Measurements from ENCODE around the gene PDIK1L. TPM values are rescaled to one million over a fixed set of nuclear protein-coding genes. Genes with fewer than 3 reads are reported as not detected.

PDIK1L gene
- total and polyA plus RNA-seq, 9 of the 15 experiments (the other 6 are each of a cell fraction or from before 2014, with no cell fraction given): 12.8 to 30.2 (median 21.5) TPM

DNA sequence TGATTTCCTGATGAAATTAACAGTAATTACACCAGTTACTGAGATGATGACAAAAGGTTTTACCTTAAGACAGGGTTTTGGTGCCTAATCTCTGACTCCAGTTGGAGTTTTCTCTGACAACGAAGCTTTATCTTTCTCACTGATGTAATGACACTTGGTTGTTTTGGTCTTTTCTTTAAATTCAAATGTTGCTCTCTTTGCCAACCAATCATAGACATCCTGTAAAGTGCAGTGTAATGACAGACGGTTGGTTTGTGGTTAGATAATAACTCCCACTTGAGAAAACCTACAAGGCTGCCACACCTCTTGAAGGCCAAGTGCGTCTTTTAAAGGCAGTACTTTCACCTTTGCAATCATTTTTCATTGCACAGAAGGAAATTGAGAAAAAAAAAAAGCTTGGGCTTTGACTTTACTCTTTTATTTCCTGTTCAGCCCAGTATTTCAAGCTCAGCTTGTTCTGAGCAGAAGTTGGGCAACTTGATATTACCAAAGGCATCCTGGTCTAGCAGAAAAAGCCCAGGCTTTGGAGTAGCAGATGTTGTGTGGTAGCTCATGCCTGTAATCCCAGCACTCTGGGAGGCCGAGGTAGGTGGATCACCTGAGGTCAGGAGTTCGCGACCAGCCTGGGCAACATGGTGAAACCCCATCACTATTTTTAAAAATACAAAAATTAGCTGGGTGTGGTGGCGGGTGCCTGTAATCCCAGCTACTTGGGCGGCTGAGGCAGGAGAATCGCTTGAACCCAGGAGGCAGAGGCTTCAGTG, 14.9 kb downstream of the PDIK1L start (continued):
- TF ChIP-seq, protein P1, sequence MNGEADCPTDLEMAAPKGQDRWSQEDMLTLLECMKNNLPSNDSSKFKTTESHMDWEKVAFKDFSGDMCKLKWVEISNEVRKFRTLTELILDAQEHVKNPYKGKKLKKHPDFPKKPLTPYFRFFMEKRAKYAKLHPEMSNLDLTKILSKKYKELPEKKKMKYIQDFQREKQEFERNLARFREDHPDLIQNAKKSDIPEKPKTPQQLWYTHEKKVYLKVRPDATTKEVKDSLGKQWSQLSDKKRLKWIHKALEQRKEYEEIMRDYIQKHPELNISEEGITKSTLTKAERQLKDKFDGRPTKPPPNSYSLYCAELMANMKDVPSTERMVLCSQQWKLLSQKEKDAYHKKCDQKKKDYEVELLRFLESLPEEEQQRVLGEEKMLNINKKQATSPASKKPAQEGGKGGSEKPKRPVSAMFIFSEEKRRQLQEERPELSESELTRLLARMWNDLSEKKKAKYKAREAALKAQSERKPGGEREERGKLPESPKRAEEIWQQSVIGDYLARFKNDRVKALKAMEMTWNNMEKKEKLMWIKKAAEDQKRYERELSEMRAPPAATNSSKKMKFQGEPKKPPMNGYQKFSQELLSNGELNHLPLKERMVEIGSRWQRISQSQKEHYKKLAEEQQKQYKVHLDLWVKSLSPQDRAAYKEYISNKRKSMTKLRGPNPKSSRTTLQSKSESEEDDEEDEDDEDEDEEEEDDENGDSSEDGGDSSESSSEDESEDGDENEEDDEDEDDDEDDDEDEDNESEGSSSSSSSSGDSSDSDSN (IDR thresholded peaks at IDR 0.05; ENCODE audit: borderline replicate concordance in 1 of 2, low read depth in 2 of 2, low read length in 2 of 2): 0 out of 4 replicates have a peak, but pooled peaks of 1 of the 2 experiments have one; percentile 23
- TF ChIP-seq TCF7 (IDR thresholded peaks at IDR 0.05; ENCODE audit: borderline replicate concordance) (0 out of 2 replicates have a peak, but pooled peaks have one; percentile 49), CEBPB (tag; IDR thresholded peaks at IDR 0.05) (peak; percentile 91), LARP7 (IDR thresholded peaks at IDR 0.05) (0 out of 2 replicates have a peak, but pooled peaks have one; percentile 81), ASH1L (IDR thresholded peaks at IDR 0.05; ENCODE audit: borderline replicate concordance, low read depth, partially characterized antibody) (peak; percentile 88), FOXA3 (CRISPR knock-in tag; conservative IDR thresholded peaks at IDR 0.05 in 1 of 2, IDR thresholded peaks at IDR 0.05 in 1 of 2) (no peak; a peak in 1 of 4 replicates), ZNF263 (CRISPR knock-in tag; IDR thresholded peaks at IDR 0.05; ENCODE audit: borderline replicate concordance) (no peak), ZNF174 (CRISPR knock-in tag; IDR thresholded peaks at IDR 0.05) (no peak), SIN3B (IDR thresholded peaks at IDR 0.05; ENCODE audit: low read depth) (no peak), RFX7 (CRISPR knock-in tag; IDR thresholded peaks at IDR 0.05) (no peak), ZNF695 (CRISPR knock-in tag; IDR thresholded peaks at IDR 0.05) (peak; percentile 20; the same call in 1 of the 2 replicates)
- TF ChIP-seq, protein P2, sequence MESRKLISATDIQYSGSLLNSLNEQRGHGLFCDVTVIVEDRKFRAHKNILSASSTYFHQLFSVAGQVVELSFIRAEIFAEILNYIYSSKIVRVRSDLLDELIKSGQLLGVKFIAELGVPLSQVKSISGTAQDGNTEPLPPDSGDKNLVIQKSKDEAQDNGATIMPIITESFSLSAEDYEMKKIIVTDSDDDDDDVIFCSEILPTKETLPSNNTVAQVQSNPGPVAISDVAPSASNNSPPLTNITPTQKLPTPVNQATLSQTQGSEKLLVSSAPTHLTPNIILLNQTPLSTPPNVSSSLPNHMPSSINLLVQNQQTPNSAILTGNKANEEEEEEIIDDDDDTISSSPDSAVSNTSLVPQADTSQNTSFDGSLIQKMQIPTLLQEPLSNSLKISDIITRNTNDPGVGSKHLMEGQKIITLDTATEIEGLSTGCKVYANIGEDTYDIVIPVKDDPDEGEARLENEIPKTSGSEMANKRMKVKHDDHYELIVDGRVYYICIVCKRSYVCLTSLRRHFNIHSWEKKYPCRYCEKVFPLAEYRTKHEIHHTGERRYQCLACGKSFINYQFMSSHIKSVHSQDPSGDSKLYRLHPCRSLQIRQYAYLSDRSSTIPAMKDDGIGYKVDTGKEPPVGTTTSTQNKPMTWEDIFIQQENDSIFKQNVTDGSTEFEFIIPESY (CRISPR knock-in tag; IDR thresholded peaks at IDR 0.05): peak; percentile 9; the same call in 1 of the 2 replicates
- TF ChIP-seq, protein P3, sequence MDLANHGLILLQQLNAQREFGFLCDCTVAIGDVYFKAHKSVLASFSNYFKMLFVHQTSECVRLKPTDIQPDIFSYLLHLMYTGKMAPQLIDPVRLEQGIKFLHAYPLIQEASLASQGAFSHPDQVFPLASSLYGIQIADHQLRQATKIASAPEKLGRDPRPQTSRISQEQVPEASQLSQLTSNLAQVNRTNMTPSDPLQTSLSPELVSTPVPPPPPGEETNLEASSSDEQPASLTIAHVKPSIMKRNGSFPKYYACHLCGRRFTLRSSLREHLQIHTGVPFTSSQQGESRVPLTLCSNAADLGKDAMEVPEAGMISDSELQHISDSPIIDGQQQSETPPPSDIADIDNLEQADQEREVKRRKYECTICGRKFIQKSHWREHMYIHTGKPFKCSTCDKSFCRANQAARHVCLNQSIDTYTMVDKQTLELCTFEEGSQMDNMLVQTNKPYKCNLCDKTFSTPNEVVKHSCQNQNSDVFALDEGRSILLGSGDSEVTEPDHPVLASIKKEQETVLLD (IDR thresholded peaks at IDR 0.05): peak; percentile 68; the same call in 1 of the 2 replicates
- TF ChIP-seq, protein P4, sequence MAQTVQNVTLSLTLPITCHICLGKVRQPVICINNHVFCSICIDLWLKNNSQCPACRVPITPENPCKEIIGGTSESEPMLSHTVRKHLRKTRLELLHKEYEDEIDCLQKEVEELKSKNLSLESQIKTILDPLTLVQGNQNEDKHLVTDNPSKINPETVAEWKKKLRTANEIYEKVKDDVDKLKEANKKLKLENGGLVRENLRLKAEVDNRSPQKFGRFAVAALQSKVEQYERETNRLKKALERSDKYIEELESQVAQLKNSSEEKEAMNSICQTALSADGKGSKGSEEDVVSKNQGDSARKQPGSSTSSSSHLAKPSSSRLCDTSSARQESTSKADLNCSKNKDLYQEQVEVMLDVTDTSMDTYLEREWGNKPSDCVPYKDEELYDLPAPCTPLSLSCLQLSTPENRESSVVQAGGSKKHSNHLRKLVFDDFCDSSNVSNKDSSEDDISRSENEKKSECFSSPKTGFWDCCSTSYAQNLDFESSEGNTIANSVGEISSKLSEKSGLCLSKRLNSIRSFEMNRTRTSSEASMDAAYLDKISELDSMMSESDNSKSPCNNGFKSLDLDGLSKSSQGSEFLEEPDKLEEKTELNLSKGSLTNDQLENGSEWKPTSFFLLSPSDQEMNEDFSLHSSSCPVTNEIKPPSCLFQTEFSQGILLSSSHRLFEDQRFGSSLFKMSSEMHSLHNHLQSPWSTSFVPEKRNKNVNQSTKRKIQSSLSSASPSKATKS (CRISPR knock-in tag; IDR thresholded peaks at IDR 0.05): no peak
- TF ChIP-seq, protein P5, sequence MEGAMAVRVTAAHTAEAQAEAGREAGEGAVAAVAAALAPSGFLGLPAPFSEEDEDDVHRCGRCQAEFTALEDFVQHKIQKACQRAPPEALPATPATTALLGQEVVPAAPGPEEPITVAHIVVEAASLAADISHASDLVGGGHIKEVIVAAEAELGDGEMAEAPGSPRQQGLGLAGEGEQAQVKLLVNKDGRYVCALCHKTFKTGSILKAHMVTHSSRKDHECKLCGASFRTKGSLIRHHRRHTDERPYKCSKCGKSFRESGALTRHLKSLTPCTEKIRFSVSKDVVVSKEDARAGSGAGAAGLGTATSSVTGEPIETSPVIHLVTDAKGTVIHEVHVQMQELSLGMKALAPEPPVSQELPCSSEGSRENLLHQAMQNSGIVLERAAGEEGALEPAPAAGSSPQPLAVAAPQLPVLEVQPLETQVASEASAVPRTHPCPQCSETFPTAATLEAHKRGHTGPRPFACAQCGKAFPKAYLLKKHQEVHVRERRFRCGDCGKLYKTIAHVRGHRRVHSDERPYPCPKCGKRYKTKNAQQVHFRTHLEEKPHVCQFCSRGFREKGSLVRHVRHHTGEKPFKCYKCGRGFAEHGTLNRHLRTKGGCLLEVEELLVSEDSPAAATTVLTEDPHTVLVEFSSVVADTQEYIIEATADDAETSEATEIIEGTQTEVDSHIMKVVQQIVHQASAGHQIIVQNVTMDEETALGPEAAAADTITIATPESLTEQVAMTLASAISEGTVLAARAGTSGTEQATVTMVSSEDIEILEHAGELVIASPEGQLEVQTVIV (CRISPR knock-in tag; IDR thresholded peaks at IDR 0.05; ENCODE audit: borderline replicate concordance): no peak
